ENCODE results near the gene SPNS3.

The SPNS3 gene

DNA sequence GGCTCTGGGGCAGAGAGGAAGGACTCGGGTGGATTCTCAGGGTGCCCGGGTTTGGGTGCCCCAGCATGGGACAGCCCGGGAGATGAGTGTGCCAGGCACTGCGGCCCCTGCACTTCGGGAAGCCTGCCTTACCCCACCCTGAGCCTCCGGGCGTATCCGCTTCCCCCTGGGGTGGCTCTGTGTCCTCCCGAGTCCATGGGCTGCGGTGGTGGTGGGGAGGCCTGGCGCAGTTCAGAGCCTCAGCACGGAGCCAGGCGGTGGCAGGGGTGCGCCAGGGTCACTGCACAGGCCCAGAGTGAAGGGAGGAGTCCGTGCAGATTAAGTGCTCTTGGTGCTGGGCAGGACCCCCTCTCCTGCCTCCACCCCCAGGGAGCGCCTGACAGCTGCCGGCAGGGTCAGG, 100.8 kb downstream of the SPNS3 start (continued):
- no peak for TF ChIP-seq ZNF664 (tag by site-specific recombination; IDR thresholded peaks at IDR 0.05)
- TF ChIP-seq, protein P1, sequence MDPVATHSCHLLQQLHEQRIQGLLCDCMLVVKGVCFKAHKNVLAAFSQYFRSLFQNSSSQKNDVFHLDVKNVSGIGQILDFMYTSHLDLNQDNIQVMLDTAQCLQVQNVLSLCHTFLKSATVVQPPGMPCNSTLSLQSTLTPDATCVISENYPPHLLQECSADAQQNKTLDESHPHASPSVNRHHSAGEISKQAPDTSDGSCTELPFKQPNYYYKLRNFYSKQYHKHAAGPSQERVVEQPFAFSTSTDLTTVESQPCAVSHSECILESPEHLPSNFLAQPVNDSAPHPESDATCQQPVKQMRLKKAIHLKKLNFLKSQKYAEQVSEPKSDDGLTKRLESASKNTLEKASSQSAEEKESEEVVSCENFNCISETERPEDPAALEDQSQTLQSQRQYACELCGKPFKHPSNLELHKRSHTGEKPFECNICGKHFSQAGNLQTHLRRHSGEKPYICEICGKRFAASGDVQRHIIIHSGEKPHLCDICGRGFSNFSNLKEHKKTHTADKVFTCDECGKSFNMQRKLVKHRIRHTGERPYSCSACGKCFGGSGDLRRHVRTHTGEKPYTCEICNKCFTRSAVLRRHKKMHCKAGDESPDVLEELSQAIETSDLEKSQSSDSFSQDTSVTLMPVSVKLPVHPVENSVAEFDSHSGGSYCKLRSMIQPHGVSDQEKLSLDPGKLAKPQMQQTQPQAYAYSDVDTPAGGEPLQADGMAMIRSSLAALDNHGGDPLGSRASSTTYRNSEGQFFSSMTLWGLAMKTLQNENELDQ (tag by site-specific recombination; IDR thresholded peaks at IDR 0.05; ENCODE audit: low read depth): no peak
- TF ChIP-seq ZNF518A (tag by site-specific recombination; conservative IDR thresholded peaks at IDR 0.05; ENCODE audit: low read depth): no peak
- TF ChIP-seq ZNF76 (tag by site-specific recombination; IDR thresholded peaks at IDR 0.05; ENCODE audit: borderline replicate concordance, low read depth): no peak
- 0 out of 2 replicates have a peak, but pooled peaks have one; percentile 49 for TF ChIP-seq ZIC2 (tag by site-specific recombination; IDR thresholded peaks at IDR 0.05)
- no peak for TF ChIP-seq REST (tag by site-specific recombination; IDR thresholded peaks at IDR 0.05)
- TF ChIP-seq ZFP69B (tag by site-specific recombination; IDR thresholded peaks at IDR 0.05): no peak
- TF ChIP-seq, protein P2, sequence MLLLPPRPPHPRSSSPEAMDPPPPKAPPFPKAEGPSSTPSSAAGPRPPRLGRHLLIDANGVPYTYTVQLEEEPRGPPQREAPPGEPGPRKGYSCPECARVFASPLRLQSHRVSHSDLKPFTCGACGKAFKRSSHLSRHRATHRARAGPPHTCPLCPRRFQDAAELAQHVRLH (tag by site-specific recombination; IDR thresholded peaks at IDR 0.05): no peak
- no peak for TF ChIP-seq ZNF114 (tag by site-specific recombination; IDR thresholded peaks at IDR 0.05)
- no peak for TF ChIP-seq ZSCAN16 (tag by site-specific recombination; IDR thresholded peaks at IDR 0.05)
- TF ChIP-seq ZSCAN30 (tag by site-specific recombination; IDR thresholded peaks at IDR 0.05): no peak
- TF ChIP-seq GLIS2 (tag by site-specific recombination; IDR thresholded peaks at IDR 0.05): peak; percentile 13; the same call in 1 of the 2 replicates
- TF ChIP-seq ZNF202 (tag by site-specific recombination; IDR thresholded peaks at IDR 0.05; ENCODE audit: borderline replicate concordance): no peak
- peak; percentile 4; the same call in 1 of the 2 replicates for TF ChIP-seq ZBTB48 (tag by site-specific recombination; IDR thresholded peaks at IDR 0.05)
- no peak for TF ChIP-seq ZNF654 (tag by site-specific recombination; IDR thresholded peaks at IDR 0.05; ENCODE audit: low read depth)
- peak; percentile 11; the same call in 1 of the 2 replicates for TF ChIP-seq ZNF423 (tag by site-specific recombination; IDR thresholded peaks at IDR 0.05)
- TF ChIP-seq ZNF148 (tag by site-specific recombination; IDR thresholded peaks at IDR 0.05; ENCODE audit: borderline replicate concordance): no peak

Data from HEK293 (cell line).